ENCODE results near the gene NBEA.
"Not testable (repeated sequence)": the region's sequence is repeated elsewhere in the genome, so short reads cannot be mapped to it uniquely, and the experiment has no call there.

The NBEA gene

DNA sequence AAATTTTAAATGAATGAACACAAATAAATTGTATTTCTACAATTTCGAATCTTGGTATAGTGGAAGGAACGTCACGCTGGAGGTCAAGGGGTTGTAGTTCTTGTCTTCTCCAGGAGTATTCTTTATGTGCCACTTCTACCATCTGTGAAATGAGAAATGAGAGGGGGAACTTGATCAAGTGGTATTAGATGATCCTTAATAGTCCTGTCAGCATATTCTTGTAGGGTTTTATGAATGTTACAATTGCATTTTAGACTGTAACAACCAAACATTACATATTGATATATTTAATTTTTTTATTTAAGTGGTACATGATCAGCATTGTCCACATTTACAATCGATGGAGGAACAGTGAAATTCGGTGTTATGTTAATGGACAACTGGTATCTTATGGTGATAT, 113.6 kb downstream of the NBEA start:
- no peak for DNase-seq (ENCODE audit: extremely low read depth in 1 of 2, low read depth in 1 of 2)

DNA sequence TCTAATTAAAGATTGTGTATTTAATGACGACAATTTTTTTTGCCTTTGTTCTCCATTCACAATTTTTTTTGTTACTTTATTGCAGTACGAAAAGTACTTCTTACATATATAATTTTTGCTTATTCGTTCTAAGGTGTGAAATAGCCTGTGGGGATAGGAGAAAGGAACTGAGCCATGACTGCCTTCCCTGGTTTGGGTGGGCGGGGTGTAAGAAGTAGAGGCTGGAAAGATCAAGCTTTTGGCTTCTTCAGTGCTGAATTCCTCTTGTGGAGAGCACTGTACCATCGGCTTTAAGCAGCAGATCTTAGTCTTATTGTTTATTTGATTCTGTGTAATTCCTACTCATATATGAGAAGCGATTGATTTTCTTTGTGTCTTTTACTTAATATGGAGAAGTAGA, 115.8 kb downstream of the NBEA start:
- no peak for DNase-seq (ENCODE audit: extremely low read depth in 1 of 2, low read depth in 1 of 2)

DNA sequence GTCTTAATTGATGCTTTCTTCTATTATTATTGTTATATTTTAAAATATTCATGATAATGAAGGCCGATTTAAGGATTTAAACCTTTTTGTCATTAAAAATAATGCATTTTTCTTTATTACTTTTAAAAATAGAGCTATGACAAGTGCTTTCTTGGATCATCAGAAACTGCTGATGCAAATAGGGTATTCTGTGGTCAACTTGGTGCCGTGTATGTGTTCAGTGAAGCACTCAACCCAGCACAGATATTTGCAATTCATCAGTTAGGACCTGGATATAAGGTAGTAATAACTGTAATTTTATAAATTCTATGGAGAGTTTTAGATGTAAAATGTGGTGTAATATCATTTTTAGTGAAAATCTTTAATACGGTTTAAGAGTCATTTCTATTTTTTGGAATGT, 116.5 kb downstream of the NBEA start:
- DNase-seq (ENCODE audit: extremely low read depth in 1 of 2, low read depth in 1 of 2) = not testable (repeated sequence)

DNA sequence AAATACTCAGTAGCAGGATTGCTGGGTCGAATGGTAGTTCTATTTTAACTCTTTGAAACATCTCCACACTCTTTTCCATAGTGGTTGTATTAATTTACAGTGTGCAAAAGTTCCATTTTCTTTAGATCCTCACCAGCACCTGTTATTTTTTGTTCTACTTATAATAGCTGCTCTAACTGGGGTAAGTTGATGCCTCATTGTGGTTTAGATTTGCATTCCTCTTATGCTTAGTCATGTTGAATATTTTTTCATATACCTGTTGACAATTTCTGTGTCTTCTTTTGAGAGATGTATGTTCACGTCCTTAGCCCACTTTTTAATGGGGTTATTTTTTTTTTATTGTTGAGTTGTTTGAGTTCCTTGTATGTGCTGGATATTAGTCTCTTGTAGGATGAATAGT, 144.6 kb downstream of the NBEA start:
- DNase-seq (ENCODE audit: extremely low read depth in 1 of 2, low read depth in 1 of 2) = no peak

DNA sequence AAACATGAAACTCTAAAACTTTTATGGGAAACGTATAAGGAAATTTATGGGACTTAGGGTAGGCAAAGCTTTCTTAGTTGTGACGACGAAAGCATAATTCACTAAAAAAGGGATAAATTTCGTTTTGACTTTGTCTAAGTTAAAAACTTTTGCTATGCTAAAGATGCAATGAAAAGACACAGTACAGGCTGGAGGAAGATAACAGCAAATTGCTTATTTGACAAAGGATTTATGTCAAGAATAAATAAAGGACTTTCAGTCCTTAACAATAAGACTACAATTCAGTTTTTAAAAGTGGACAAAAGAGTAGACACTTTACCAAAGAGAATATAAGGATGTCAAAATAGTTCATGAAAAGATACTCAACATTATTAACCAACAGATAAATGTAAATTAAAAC, 150.2 kb downstream of the NBEA start:
- no peak for DNase-seq (ENCODE audit: extremely low read depth in 1 of 2, low read depth in 1 of 2)

DNA sequence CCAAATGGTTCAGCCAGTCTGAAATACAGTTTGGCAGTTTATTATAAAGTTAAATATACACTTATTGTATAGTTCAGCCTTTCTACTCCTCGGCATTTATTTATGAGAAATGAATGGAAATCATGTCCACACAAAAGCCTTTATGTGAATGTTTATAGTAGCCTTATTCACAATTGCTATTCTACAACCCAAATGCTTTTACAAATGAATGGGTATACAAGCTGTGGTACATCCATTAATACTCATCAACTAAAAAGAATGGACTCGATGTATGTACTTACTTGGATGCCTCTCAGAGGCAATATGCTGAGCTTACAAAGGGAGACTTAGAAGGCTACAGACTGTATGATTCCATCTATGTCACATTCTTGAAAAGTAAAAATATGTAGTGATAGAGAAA, 150.7 kb downstream of the NBEA start:
- no peak for DNase-seq (ENCODE audit: extremely low read depth in 1 of 2, low read depth in 1 of 2)

DNA sequence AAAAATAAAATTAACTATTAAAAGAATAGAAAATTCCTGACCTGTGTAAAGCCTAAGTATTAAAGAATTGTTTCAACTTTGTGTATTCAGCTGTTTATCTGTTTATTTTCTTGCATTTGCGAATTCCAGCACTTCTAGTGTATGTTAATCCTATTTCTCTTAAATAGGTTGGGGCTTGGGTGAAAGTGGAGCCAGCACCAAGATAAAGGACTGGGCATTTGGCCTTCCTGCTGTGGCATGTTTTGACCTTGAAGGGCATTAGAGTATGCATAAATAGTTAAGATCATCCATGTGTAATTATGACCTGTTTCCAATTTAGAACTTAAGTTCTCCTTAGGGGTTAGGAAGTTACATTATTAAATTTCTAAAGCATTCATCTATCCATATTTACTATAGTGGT, 151.3 kb downstream of the NBEA start:
- no peak for DNase-seq (ENCODE audit: extremely low read depth in 1 of 2, low read depth in 1 of 2)

DNA sequence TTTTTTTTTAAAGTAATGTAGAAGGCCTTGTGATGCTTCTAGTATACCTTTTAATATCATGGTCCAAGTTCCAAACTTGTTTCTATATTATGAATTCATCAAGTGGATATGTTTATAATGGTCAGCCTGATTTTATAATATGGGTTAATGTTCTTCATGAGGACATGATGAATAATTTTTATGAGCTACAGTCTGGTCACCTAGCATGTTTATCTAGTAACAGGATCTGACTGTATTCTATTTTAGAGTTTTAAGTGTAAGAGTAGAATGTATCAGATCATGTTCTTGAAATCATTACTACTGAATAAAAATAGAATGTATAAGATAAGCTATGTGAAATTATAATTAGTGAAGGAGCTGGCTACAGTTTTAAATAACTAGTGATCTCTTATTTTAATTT, 164.7 kb downstream of the NBEA start:
- not testable (repeated sequence) for DNase-seq (ENCODE audit: extremely low read depth in 1 of 2, low read depth in 1 of 2)

DNA sequence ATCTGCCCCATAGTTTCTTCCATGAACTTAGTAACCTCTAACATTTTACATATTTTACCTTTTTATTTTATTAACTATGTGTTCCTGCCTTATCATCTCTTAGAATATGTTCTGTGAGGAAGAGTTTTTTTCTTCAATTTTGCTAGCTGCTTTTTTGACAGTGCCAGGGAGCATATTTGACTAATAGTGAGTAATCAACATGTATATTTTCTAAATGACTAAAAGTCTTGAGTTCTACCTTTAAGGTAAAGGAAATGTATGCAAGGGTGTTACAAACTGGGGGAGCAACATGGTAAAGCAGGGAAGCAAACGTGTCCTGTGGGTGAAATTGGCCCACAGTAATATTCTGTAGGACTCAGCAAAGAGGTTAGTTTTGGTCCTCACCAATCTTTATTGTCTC, 165.5 kb downstream of the NBEA start:
- no peak for DNase-seq (ENCODE audit: extremely low read depth in 1 of 2, low read depth in 1 of 2)

DNA sequence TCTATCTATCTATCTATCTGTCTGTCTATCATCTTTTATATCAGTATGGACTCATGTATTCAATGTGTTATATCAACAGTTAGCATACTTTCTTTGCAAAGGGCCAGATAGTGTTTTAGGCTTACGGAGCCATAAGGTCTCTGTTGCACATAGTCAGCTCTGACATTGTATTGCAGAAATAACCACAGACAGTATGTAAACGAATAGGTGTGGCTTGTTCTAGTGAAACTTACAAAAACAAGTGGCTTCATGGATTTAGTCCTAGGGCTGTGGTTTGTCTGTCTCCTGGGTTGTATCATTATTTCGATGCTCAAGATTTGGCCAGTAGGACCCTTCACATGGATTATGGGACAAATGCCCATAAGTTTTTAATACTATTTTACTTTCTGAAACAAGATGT, 171.5 kb downstream of the NBEA start:
- DNase-seq (ENCODE audit: extremely low read depth in 1 of 2, low read depth in 1 of 2) = not testable (repeated sequence)

DNA sequence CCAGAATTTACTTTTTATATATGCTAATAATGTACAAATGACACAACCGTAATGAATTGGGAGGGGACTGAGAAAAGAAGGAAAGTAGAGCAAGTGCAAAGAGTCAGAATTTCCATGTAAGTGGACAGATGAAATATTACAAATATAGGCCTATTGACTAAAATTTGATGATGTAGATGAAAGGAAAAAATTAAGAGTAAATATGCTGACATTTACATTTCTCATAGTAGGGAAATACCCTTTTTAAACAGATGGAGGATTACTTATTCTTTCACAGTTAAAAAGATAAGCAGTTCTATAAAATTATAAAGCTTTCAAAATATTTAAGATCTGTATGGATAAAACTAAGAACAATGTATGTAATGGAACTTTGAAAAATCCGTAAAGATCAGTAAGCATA, 185.4 kb downstream of the NBEA start:
- DNase-seq (ENCODE audit: extremely low read depth in 1 of 2, low read depth in 1 of 2) = no peak

DNA sequence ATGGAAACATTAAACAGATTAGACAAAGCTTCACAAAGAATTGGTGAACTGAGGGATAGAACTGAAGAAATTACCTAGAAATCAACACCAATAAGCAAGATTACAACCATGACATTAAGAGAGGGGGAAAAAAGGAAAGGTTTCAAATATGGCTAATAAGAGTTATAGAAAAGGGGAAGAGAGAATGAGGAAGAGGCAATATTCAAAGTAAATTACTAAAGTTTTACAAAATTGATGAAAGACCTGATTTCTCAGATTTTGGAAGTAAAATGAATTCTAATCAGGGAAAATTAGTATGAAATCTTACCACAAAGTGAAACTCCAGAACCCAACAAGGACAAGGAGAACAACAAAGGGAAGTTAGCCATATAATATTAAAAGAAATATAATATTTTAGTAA, 187.4 kb downstream of the NBEA start:
- no peak for DNase-seq (ENCODE audit: extremely low read depth in 1 of 2, low read depth in 1 of 2)

DNA sequence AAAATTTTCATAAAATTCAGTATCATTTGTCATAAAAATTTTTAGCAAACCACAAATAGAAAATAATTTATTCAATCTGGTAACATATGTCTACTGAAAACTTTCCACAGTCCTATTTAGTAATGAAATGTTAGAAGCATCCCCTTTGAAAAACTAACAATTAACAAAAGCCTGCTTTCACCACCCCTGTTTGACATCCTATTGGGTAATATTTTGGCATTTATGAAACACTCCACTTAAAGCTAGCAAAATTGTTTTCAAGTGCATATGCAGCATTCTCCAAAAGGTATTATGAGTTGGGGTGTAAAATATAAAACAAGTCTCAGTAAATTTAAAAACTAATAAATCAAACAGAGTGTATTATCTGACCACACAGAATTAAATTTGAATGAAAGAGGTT, 189.4 kb downstream of the NBEA start:
- no peak for DNase-seq (ENCODE audit: extremely low read depth in 1 of 2, low read depth in 1 of 2)

DNA sequence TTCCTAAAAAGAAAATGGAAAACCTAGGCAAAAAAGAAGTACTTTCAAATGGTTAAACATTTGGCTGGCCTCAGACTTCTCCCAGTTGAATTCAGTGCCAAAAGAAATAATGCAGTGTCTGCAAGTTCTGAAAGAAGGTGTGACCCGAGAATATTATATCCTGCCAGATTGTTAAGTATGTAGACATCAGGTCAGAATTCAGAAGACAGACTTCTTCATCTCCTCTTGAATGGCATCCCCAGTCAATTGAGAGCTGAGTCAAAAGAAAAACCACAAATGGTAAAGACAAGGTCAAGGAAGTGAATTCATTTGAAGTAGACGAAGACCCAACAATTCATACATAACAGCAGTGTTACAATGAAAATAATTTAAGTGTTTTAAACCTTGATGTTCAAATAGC, 194.5 kb downstream of the NBEA start:
- DNase-seq (ENCODE audit: extremely low read depth in 1 of 2, low read depth in 1 of 2) = no peak

DNA sequence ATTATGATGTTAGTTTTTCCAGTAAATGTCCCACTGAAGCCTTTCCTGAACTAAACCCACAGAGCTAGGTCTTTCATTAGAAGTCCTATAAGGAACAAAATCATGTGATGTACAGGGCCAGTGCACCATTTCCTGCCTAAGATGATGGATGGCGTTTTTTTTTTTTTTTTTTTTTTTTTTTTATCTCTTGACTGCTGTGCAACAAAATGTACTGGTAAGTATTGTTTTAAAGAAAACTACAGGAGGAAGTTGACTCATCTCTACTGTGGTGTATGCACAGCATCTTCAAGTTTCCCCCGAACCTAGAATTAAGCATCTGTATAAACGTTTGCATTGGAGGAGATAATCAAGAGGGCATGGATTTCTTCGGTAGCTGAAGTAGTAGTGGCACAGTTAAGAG, 197.5 kb downstream of the NBEA start:
- DNase-seq (ENCODE audit: extremely low read depth in 1 of 2, low read depth in 1 of 2) = no peak

DNA sequence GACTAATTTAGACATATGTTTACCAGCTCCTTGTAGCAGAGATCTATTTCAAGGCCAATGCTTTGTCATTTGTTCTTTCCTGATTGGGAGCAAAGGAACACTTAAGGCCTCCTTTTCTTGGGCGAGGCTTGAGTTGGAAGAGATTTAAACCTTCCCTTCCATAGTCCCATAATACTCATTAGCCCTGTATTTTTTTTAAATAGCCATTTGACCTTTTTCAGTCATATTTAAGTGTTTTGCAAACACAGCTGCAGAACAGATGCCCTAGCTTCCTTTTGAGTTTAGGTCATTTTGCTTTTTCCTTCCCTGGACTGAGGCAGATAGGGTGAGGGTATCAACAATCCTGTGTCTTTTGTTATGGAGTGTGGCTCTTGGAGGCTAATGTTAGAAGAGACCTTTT, 198.3 kb downstream of the NBEA start:
- DNase-seq (ENCODE audit: extremely low read depth in 1 of 2, low read depth in 1 of 2) = no peak

DNA sequence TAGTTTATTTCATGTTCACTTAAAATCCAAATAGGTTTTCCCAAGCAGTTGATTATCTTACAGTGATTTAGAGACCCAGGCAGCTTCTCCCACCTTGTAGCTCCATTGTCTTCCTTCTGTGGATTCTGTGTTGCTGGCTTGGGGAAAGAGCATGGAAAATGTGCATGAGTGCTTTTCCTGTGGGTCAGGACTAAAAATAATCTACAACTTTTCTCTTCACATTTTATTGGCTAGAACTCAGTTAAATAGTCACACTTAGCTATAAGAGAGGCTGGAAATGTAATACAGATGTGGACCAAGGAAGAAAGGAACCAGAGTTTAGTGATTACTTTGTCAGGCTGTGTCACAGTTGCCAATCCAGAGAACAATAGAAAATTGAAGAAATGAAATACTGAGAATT, 198.8 kb downstream of the NBEA start:
- no peak for DNase-seq (ENCODE audit: extremely low read depth in 1 of 2, low read depth in 1 of 2)

DNA sequence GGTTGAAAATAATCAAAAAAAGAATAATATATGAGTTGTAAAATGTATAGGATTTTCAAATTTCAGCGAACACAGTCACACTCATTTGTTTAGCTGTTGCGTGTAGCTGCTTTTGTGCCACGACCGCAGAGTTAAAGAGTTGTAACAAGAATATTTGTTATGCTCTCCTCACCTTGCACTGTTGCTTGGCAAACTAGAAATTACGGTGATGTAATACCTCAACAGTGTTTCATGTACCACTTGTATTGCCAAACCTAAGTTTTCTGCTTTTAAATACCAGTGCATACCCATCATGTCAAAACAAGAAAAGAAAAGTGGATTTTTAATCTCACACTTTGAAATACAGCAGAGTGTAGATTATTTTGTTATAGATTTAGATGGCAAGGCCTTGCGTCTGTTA, 201.1 kb downstream of the NBEA start:
- DNase-seq (ENCODE audit: extremely low read depth in 1 of 2, low read depth in 1 of 2) = no peak

DNA sequence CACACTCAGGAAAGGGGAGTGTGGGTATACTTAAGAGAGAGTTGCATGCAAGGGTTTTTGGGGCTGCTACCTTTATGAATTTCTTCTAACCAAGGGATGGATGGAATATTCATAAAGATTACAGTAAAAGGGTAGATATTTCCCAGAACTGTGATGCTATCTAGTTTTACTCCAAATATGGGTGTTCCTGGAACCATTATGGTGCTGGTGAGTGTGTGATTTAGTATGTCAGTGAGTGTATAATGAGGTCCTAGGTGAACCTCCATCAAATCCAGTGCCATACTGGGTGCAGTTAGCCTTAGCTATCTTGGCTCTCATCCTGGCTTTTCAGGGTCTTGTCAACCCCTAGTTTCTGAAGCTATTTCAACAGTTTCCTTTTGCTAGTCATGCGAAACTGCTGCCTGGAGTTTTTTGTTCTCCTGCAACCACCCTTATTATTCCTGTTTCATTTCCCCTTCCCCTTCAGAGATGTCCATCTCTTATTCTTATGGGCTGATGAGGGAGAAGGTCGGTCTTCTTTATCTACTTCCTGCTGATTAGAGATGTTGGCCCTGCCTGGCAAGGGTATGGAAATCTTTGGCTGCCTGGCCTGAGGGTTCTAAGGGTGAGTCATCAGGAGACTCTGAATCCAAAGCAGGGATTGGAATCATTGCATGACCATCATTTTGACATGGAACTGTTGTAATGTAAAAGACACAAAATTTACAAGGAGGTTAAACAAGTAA, 202.3 kb downstream of the NBEA start:
- no peak for DNase-seq (ENCODE audit: extremely low read depth in 1 of 2, low read depth in 1 of 2)

DNA sequence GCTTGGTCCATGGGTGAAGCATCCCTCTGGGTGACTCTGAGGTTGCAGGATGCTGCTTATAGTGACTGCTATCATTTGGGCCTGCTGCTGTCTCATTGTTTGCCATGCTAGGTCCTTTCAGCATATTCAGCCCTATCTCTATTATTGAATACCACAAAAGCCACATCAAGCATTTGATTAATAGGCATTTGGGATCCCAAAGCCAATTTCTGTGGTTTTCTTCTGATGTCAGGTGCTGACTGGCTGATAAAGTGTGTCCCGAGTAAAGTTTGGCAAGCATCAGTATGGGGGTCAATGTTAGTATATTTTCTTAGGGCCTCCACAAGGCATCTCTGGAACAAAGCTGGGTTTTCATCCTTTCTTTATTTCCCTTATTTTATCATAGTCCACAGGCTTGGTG, 204.6 kb downstream of the NBEA start:
- no peak for DNase-seq (ENCODE audit: extremely low read depth in 1 of 2, low read depth in 1 of 2)

DNA sequence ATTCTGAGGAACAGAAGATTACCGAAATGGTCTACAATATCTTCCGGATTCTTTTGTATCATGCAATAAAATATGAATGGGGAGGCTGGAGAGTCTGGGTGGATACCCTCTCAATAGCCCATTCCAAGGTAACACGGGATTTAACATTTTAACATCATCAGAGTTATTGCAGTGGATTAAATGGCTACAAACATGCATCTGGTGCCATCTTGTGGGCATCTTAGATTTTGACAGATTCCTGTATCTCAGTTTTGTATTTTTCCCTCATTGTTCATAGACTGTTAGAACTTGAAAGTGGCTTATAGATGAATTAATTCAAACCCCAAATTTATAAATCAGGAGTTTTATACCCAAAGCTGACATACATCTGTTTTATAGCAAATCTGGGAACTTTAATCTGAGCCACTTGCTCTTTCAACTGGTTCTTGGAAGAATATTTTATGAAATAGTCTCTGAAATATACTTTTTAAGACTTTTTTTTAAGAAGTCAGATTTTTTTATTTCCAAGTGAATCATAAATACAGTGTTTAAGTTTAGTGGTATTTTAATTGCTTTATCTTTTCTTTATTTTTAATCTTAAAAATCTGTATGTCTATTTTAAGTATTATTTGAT, 215.2 kb downstream of the NBEA start:
- DNase-seq (ENCODE audit: extremely low read depth in 1 of 2, low read depth in 1 of 2) = no peak

DNA sequence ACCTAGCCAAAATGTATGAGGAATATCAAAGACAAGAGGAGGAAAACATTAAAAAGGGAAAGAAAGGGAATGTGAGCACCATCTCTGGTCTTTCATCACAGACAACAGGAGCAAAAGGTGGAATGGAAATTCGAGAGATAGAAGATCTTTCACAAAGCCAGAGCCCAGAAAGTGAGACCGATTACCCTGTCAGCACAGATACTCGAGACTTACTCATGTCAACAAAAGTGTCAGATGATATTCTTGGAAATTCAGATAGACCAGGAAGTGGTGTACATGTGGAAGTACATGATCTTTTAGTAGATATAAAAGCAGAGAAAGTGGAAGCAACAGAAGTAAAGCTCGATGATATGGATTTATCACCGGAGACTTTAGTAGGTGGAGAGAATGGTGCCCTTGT, 217.0 kb downstream of the NBEA start:
- DNase-seq (ENCODE audit: extremely low read depth in 1 of 2, low read depth in 1 of 2) = no peak

DNA sequence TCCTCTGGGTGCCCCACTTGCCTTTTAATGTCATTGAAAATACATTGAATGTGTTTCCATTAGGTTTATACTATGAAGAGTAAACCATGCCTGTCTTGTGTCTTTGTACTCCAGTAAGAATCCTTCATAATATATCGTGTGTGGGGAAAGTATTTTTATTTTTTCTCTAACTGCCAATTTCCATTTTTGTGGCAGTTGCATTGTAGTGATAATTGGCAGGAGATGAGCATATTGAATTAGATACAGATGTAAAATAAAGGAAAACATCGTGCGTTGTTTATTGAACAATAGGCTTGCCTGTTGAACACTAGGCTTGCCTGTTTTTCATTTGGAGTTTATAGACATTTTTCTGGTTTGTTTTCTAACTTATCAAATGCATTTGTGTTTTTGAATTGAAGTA, 218.8 kb downstream of the NBEA start:
- DNase-seq (ENCODE audit: extremely low read depth in 1 of 2, low read depth in 1 of 2) = no peak
